ENCODE results near the gene MAP7.

GRCh38 chr6:136586295-136586694 lies 36.1 kb upstream of the MAP7 start:
- TF ChIP-seq GATA3 (IDR thresholded peaks at IDR 0.05; ENCODE audit: low read depth, low read length) (no peak), GATA2 (IDR thresholded peaks at IDR 0.05; ENCODE audit: low read depth, low read length) (no peak)
